ENCODE data around the gene GALNTL6.
A peak's percentile ranks its signal among the peaks of the same experiment; 100 is the strongest.

Gene GALNTL6

GRCh38 chr4:171846232-171846631 is 33.0 kb downstream of the GALNTL6 start:
- no peak overlapping the region for H3K27ac Mint-ChIP-seq

GRCh38 chr4:171846893-171847292 is 33.7 kb downstream of the GALNTL6 start:
- DNase-seq (no peak), ATAC-seq (replicated peaks) (no peak)
- Mint-ChIP-seq H3K36me3 (no peaks in the 10 kb centered on the region), H3K27ac (no peak overlapping the region), H3K9me3 (peaks cover 0 to 6% of the 10 kb centered on the region in 2 donors), H3K27me3 (peaks cover 0 to 5% of the 10 kb centered on the region in 2 donors), H3K4me1 (no peaks in the 10 kb centered on the region), H3K4me3 (no peak overlapping the region)

More at GRCh38 chr4:171846232-171846631, 33.0 kb downstream of the GALNTL6 start:
- peak; percentile 7 for DNase-seq
- no peak overlapping the region for H3K4me3 Mint-ChIP-seq
- H3K36me3 Mint-ChIP-seq, result no peaks in the 10 kb centered on the region
- peaks cover 0 to 6% of the 10 kb centered on the region in 2 donors for H3K9me3 Mint-ChIP-seq
- no peaks in the 10 kb centered on the region for H3K4me1 Mint-ChIP-seq
- peak; percentile 66 to 68 for ATAC-seq (replicated peaks)
- H3K27me3 Mint-ChIP-seq, result peaks cover 0 to 5% of the 10 kb centered on the region in 2 donors

- Mint-ChIP-seq H3K9me3 (peaks cover 0 to under 1% of the 10 kb centered on the region in 2 donors), H3K4me1 (peaks cover 0 to 1% of the 10 kb centered on the region in 2 donors)
- ATAC-seq (replicated peaks), result no peak
Measured at GRCh38 chr4:171847751-171848150, 34.5 kb downstream of the GALNTL6 start.

GRCh38 chr4:171849686-171850222 is 36.5 kb downstream of the GALNTL6 start:
- no peak overlapping the region for H3K4me3 Mint-ChIP-seq
- ATAC-seq (replicated peaks), result no peak
- H3K9me3 Mint-ChIP-seq, result no peaks in the 10 kb centered on the region
- H3K27ac Mint-ChIP-seq, result no peak overlapping the region
- no peak for DNase-seq
- peaks cover 0 to 1% of the 10 kb centered on the region in 2 donors for H3K4me1 Mint-ChIP-seq
- H3K27me3 Mint-ChIP-seq, result no peaks in the 10 kb centered on the region
- H3K36me3 Mint-ChIP-seq, result no peaks in the 10 kb centered on the region

More at GRCh38 chr4:171847751-171848150, 34.5 kb downstream of the GALNTL6 start:
- Mint-ChIP-seq H3K4me3 (no peak overlapping the region), H3K27ac (no peak overlapping the region), H3K36me3 (no peaks in the 10 kb centered on the region), H3K27me3 (peaks cover 0 to 5% of the 10 kb centered on the region in 2 donors)
- no peak for DNase-seq

GRCh38 chr4:171851295-171851694 is 38.1 kb downstream of the GALNTL6 start:
- Mint-ChIP-seq H3K9me3 (no peaks in the 10 kb centered on the region), H3K27me3 (no peaks in the 10 kb centered on the region), H3K4me1 (peaks cover 0 to 1% of the 10 kb centered on the region in 2 donors), H3K4me3 (no peak overlapping the region), H3K36me3 (no peaks in the 10 kb centered on the region), H3K27ac (no peak overlapping the region)
- ATAC-seq (replicated peaks) (no peak), DNase-seq (no peak)

GRCh38 chr4:171857302-171858012 is 44.3 kb downstream of the GALNTL6 start:
- no peaks in the 10 kb centered on the region for H3K4me1 Mint-ChIP-seq
- ATAC-seq (replicated peaks), result no peak
- H3K27ac Mint-ChIP-seq, result no peak overlapping the region
- H3K9me3 Mint-ChIP-seq, result no peaks in the 10 kb centered on the region
- no peak overlapping the region for H3K4me3 Mint-ChIP-seq
- no peaks in the 10 kb centered on the region for H3K27me3 Mint-ChIP-seq
- no peak for DNase-seq
- no peaks in the 10 kb centered on the region for H3K36me3 Mint-ChIP-seq

GRCh38 chr4:171875291-171875690 is 62.1 kb downstream of the GALNTL6 start:
- peak; percentile 71 to 76 for ATAC-seq (replicated peaks)

GRCh38 chr4:171876636-171877035 is 63.4 kb downstream of the GALNTL6 start:
- DNase-seq (no peak), ATAC-seq (replicated peaks) (no peak)
- H3K9me3 Mint-ChIP-seq, result no peaks in the 10 kb centered on the region
- H3K4me1 Mint-ChIP-seq, result peaks cover 2 to 6% of the 10 kb centered on the region in 2 donors
- H3K27me3 Mint-ChIP-seq, result no peaks in the 10 kb centered on the region
- H3K36me3 Mint-ChIP-seq, result no peaks in the 10 kb centered on the region
- no peak overlapping the region for H3K27ac Mint-ChIP-seq
- H3K4me3 Mint-ChIP-seq, result no peak overlapping the region

More at GRCh38 chr4:171875291-171875690, 62.1 kb downstream of the GALNTL6 start:
- Mint-ChIP-seq H3K4me1 (peaks cover 2 to 6% of the 10 kb centered on the region in 2 donors), H3K4me3 (no peak overlapping the region), H3K9me3 (no peaks in the 10 kb centered on the region), H3K27ac (no peak overlapping the region), H3K27me3 (no peaks in the 10 kb centered on the region), H3K36me3 (no peaks in the 10 kb centered on the region)
- peak; percentile 1 for DNase-seq

- H3K27me3 Mint-ChIP-seq, result no peaks in the 10 kb centered on the region
- H3K9me3 Mint-ChIP-seq, result no peaks in the 10 kb centered on the region
- ATAC-seq (replicated peaks) (no peak), DNase-seq (no peak)
- H3K4me3 Mint-ChIP-seq, result no peak overlapping the region
- no peaks in the 10 kb centered on the region for H3K36me3 Mint-ChIP-seq
- no peak overlapping the region for H3K27ac Mint-ChIP-seq
- H3K4me1 Mint-ChIP-seq, result peaks cover 2 to 4% of the 10 kb centered on the region in 2 donors
Measured at GRCh38 chr4:171880136-171880535, 66.9 kb downstream of the GALNTL6 start.

GRCh38 chr4:171889681-171890080 is 76.5 kb downstream of the GALNTL6 start:
- ATAC-seq (replicated peaks) (no peak), DNase-seq (no peak)
- no peaks in the 10 kb centered on the region for H3K4me1 Mint-ChIP-seq
- H3K27me3 Mint-ChIP-seq, result no peaks in the 10 kb centered on the region
- peaks cover 0 to 4% of the 10 kb centered on the region in 2 donors for H3K9me3 Mint-ChIP-seq
- no peak overlapping the region for H3K27ac Mint-ChIP-seq
- H3K4me3 Mint-ChIP-seq, result no peak overlapping the region
- no peaks in the 10 kb centered on the region for H3K36me3 Mint-ChIP-seq

GRCh38 chr4:171891038-171891437 is 77.8 kb downstream of the GALNTL6 start:
- Mint-ChIP-seq H3K4me3 (no peak overlapping the region), H3K27ac (no peak overlapping the region), H3K9me3 (peaks cover 0 to 4% of the 10 kb centered on the region in 2 donors), H3K27me3 (no peaks in the 10 kb centered on the region), H3K36me3 (no peaks in the 10 kb centered on the region), H3K4me1 (no peaks in the 10 kb centered on the region)
- ATAC-seq (replicated peaks) (no peak), DNase-seq (no peak)

GRCh38 chr4:171896426-171896825 is 83.2 kb downstream of the GALNTL6 start:
- no peak for DNase-seq
- Mint-ChIP-seq H3K36me3 (no peaks in the 10 kb centered on the region), H3K4me1 (no peaks in the 10 kb centered on the region), H3K27me3 (no peaks in the 10 kb centered on the region), H3K27ac (no peak overlapping the region), H3K9me3 (peaks cover 0 to 1% of the 10 kb centered on the region in 2 donors), H3K4me3 (no peak overlapping the region)
- no peak for ATAC-seq (replicated peaks)

GRCh38 chr4:171919314-171919713 is 106.1 kb downstream of the GALNTL6 start:
- DNase-seq (no peak), ATAC-seq (replicated peaks) (peak in 1 of 2 donors; percentile 16)
- no peak overlapping the region for H3K27ac Mint-ChIP-seq
- no peaks in the 10 kb centered on the region for H3K4me1 Mint-ChIP-seq
- peaks cover 0 to 4% of the 10 kb centered on the region in 2 donors for H3K9me3 Mint-ChIP-seq
- H3K36me3 Mint-ChIP-seq, result no peaks in the 10 kb centered on the region
- no peak overlapping the region for H3K4me3 Mint-ChIP-seq
- H3K27me3 Mint-ChIP-seq, result no peaks in the 10 kb centered on the region

GRCh38 chr4:171920901-171921300 is 107.7 kb downstream of the GALNTL6 start:
- Mint-ChIP-seq H3K4me1 (no peaks in the 10 kb centered on the region), H3K27me3 (no peaks in the 10 kb centered on the region), H3K36me3 (no peaks in the 10 kb centered on the region), H3K9me3 (peaks cover 0 to 4% of the 10 kb centered on the region in 2 donors), H3K4me3 (no peak overlapping the region), H3K27ac (no peak overlapping the region)
- ATAC-seq (replicated peaks), result no peak
- no peak for DNase-seq

- Mint-ChIP-seq H3K4me3 (no peak overlapping the region), H3K27ac (no peak overlapping the region), H3K36me3 (no peaks in the 10 kb centered on the region), H3K9me3 (peaks cover 0 to 2% of the 10 kb centered on the region in 2 donors), H3K27me3 (no peaks in the 10 kb centered on the region), H3K4me1 (peaks cover 0 to under 1% of the 10 kb centered on the region in 2 donors)
- ATAC-seq (replicated peaks), result no peak
- no peak for DNase-seq
Measured at GRCh38 chr4:171924746-171925376, 111.7 kb downstream of the GALNTL6 start.
